T47D (cell line): ENCODE measurements around the gene SOX18.

Experiments
- DNase-seq, 2 experiments: peaks; one replicate each; pipeline versions ENCODE4 v3.0.0 to v3.0.0-alpha.2; 2011 to 2012; ENCODE audit warnings: low read depth in 1 of 2, low spot score in 1 of 2
- JUND ChIP-seq: IDR thresholded peaks from 2 replicates; pipeline ENCODE4 v1.6.1; 2012; ENCODE audit warnings: low read depth
- in situ Hi-C: cut with HindIII; loops from 2 replicates; pipeline ENCODE4 v1.10.0; 2016; ENCODE audit warnings: low sequenced_read_pairs, low pct_unique_long_range_greater_than_20kb

Gene SOX18

DNA sequence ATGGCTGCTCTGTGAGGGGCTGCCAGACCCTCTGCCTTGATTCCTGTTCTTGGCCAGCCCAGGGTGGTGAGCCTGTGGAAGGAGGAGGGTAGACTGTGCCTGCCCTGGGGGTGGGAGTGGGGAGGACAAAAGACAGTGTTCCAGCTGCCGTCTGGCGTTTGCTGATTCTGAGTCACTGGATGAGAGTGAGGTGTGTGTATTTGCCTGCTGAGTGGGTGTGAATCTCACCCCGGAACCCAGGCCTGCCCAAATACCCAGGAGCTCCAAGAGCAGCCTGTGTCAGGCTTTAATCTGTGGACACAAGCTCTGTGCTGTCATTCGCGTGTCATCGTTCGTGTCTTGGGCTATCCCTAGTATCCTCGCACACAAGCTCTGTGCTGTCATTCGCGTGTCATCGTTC is 37.4 kb upstream of the SOX18 start:
- DNase-seq = no peak
- TF ChIP-seq JUND = no peak
- in situ Hi-C loops = no loop called here

DNA sequence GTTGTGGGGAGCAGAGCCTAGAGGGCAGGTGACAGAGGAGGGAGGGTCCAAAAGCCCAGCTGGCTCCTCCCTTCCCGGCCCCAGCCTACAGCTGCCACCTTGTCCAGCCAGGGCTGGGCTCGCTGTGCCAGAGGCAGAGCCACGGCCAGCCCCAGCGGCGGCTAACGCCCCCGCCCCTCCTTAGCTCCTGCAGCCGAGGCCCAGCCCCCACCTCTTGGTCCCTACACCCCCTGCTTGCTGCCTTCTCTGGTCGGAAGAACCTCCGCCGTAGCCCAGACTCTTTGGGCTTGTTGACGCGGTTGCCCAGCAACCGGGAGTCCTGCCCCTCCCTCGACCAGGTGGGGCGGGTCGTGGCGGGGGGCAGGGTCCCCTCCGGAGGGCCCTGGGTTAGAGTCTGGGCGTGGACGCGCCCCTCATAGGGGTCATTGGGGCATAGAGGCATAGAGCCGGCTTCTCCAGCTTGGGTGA is 35.3 kb upstream of the SOX18 start:
- TF ChIP-seq JUND = no peak
- no peak for DNase-seq
- in situ Hi-C loops = no loop called here

DNA sequence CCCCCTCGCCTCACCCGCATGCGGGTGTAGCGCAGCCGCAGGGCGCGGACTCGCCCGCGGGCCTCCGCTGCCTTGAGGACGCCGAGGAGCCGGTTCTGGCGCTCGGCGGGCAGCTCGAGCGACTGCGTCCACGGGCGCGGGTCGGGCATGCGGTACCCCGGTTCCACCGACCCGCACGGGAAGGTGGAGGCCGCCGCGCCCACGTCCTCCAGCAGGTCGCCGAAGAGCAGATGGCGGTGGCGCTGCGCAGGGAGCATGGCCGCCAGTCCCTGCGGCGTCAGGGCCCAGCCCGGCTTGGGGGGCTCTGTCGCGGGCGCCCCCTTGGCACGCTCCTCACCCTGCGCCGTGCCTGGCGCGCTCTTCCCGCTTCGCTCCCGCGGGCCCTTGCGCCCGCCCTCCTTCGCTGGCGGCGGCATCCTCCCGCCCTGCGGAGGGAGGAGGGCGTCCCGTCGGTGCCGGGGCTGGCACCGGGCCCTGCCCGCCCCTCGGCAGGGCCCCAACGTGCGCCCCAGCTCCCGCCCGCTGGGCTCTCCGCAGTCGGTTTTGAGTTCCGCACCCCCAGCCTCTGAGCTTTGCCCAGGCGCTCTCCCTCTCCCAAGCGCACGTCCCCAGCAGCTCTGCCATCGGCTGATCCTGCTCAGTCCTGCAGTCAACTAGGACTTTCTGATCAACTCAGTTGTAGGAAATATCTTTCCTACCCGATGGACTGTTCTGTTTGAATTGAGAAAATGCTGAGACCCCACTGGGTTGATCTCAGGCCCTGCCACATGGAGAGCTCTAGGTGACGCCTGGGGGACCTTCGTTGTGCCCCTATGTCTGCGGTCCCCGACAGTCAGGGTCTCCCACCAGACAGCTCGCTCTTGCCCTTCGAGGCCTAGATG is 34.6 kb upstream of the SOX18 start, which contains the start of gene LKAAEAR1:
LKAAEAR1 (minus strand) TSS at position 595 of the 881 bp plus-strand sequence; CDS start at position 416, 179 bp downstream.
- DNase-seq = no peak
- in situ Hi-C loops = no loop called here
- no peak for TF ChIP-seq JUND

DNA sequence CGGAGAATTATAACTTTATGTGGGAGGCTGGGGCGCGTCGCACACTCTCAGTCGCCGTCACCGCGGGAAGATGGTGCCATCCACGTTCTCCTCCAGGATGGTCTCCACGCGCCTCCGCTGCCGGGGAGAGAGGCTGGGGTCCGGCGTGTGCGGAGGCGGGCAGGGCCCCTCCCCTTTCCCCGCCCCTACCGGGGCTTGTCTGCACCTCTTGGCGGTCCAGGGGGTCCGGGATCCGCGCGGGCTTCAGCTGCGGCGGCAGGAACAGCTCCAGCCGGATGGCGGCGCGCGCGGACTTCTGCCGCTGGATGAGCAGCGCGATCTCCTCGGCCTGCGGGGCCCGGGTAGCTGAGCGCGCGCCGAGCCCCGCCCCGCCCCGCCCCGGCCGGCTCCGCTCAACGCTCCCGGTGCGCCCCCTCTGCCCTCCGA is 34.0 kb upstream of the SOX18 start:
- in situ Hi-C loops = no loop called here
- no peak for TF ChIP-seq JUND
- DNase-seq = peak; percentile 76 to 77

DNA sequence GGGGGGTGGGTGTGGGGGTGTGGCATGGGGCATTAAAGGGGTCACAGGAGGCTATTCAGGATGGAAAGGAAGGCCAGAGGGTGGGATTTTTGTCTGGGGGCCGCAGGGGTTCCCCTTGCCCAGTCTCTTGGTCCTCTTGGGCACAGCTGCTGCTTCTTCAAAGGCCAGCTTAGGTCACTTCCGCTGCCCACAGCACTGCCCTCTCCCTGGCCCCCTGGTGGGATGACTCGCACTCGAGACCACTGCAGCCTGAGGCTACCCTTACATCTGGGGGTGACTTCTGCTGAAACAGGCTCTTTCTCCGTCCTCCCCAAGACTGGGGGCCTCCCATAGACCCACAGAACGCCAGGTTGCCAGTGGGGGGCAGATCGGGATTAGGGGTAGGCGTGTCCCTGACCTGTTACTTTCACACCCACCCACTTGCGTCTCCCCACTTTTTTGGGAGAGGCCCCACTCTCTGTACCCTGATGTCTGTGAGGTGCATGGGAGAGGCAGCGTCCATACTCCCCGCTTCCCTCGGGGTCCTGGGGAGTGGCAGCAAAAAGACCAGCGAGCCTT is 33.5 kb upstream of the SOX18 start:
- in situ Hi-C loops = no loop called here
- no peak for TF ChIP-seq JUND
- DNase-seq = no peak

DNA sequence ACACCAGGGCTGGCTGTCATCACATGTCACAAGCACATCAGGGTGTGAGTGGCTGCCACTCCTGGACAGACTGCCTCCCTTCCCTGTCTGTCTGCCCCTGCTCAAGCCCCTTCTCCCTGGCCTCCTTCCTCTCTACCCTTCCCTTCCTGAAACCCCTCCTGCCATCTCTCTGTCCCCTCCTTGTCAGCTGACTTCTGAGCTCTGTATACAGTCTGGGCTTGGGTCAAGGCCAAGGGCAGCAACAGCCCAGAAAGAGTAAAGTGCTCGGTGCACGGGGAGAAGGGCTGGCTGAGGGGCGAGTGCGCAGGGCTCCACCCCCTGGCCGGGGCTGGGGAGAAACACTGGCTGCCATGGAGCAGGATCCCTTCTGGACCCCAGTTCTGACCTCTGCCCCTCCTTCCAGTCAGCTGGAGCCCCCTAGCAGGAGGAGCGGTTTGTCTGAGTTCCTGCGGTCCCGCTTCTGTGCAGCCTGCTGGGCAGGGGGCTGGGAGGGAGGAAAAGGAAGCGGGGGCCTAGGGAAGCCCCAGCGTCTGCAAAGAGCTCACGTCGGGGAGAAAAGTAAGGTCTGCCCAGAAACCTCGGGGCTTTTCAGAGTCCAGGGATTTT is 32.8 kb upstream of the SOX18 start:
- in situ Hi-C loops = no loop called here
- TF ChIP-seq JUND = no peak

DNA sequence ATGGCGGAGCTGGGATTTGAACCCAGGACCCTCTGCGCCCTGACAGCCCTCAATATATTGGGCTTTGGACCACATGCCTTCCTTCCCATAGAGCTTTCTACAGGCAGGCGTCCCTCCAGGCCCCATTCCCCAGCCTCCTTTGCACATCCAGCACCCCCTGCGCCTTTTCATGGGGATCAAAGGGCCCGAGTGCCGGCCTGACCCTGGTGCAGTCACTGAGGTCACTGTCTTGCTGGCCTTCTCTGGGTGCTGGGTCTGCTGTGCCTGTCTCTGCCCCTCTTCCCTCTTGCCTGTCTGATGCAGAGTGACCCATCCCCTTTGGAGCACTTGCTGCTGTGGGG is 32.2 kb upstream of the SOX18 start:
- in situ Hi-C loops = no loop called here
- DNase-seq = no peak
- TF ChIP-seq JUND = no peak

More for the DNA sequence above, 32.8 kb upstream of the SOX18 start:
- DNase-seq = no peak

DNA sequence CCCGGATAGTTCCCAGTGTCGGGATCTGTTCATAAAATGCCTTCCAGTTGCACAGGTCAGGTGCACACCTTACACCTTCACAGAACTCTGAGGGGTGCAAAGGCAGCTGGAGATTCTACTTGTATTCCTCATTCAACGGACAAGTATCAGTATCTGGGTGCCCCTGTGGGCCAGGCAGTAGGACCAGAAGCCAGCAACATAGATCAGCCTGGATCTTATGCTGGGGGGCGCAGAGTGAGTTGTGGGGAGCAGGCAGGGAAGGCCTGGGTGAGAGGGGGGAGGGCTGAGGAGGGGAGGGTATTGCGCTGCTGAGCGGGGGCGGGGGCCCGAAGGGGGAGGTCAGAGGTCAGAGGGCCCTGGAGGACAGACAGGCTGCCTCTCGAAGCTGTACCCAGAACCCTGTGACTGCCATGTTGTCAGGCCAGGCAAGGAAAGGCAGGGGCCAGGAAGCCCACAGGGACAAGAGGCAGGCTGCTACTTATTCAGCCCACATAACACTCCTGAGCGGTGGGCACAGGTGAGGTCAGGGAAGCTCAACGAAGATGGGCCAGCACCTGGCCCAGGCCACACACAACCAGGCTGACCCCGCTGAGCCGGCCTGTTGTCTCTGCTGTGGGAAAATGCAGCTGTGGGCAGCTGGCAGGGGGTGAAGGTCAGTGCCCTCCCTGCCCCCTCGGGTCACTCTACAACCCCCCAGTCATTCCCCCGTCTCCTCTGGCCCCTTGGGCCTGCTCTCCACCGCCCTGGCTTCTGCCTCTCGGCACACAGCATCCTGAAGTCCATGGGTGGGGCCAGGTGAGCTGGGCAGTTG is 31.6 kb upstream of the SOX18 start:
- in situ Hi-C loops = no loop called here
- DNase-seq = no peak
- no peak for TF ChIP-seq JUND

DNA sequence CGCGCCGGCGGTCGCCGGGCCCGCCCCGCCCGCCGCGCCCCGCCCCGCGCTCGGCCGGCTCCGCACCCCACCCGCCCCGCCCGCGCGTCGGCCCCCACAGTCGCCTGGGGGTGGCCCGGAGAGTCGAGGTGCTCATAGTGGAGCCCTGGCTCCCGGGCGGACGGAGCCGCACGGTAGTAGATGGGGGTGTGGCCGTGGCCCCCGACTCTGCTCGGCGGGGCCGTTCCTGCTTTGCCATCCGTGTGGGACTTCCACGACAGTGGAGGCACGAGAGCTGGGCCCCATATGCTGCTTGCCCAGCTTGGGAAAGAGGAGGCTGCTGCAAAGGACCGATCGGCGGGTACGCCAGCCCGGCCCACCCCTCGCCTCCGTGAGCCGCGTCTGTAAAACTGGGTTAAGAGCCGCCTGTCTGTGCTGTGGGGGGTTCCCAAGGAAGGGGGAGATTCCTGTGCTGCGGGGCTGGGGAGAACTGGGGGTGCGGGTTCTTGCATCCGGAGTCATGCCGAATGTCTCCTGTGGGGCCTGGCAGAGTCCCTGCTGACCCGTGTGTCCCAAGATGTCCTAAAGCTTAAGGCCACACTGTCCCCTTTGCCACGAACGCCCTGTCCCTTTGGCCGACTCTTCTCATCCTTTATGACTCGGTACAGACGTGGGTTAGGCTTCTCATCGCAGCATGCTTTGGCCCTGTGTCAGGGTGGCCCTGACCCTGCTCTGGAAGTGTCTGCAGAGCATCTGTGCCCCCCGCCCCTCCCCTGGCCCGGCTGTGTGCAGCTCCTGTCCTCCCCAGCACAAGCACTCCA is 30.8 kb upstream of the SOX18 start, which contains the start of gene OPRL1:
OPRL1 (plus strand) TSS at position 70 of the 800 bp plus-strand sequence. CDS start 12,639 bp downstream, outside the sequence.
- in situ Hi-C loops = no loop called here
- no peak for DNase-seq
- TF ChIP-seq JUND = no peak

DNA sequence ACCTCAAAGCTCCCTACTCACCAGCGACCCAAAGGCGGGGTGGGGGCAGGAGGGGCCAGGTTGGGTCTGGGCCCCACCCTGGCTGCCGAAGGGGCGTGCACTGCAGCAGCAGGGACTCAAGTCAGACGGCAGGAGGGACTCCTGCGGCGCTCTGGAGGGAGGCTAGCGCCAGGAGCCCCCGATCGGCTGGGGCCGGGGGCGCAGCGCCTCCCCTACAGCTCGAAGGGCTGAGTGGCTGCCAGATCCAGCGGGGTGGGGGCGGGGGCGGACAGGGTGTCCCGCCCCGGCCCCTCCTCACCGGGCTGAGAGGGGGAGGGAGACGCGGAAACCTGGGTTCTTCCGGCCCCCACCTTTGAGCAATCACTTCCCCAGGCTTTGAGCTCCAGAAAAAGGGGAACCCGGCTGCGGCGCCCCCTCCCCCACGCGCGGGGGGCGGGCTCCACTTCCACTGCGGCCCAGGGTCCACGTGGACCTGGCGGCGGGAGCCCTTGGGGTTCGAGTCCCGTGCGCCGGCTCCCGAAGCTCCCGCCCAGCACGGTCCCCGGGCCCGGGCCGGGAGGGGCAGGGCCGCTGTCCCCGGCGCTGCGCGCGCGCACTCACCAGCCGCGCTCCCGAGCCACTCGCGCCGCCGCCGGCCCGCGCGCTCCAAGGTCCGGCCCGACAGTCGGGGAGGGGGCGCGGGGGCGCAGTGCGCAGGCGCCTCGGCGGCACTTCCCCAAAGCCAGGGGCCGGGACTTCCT is 30.0 kb upstream of the SOX18 start, which contains the start of gene RGS19:
RGS19 (minus strand) TSS at position 246 of the 740 bp plus-strand sequence. CDS start 2,632 bp downstream, outside the sequence.
- peak; percentile 72 to 86 for DNase-seq
- in situ Hi-C loops = no loop called here

DNA sequence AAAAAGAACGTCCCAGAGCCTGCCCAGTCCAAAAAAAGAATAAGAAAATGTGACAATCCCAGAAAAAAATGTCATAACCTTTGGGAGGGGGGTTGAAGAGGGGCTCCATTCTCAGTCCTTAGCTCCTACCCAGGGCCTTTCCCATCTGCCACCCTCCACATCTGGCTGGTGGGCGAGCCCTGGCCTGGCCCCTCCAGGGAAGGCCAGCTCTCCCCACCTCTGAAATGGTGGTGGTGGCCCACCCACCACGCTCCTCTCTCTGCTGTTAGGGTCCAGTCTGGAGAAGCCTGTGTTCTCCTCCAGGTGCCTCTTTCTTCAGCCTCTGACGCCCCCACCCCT is 29.5 kb upstream of the SOX18 start:
- in situ Hi-C loops = no loop called here
- DNase-seq = no peak
- TF ChIP-seq JUND = no peak

More for the DNA sequence above, 30.0 kb upstream of the SOX18 start, which contains the start of gene RGS19:
- no peak for TF ChIP-seq JUND
